Aorta (tissue), 5 donors: Measurements from ENCODE around the gene POLR1A. TPM values are rescaled to one million over a fixed set of nuclear protein-coding genes. Genes with fewer than 3 reads are reported as not detected.

Experiments
- ATAC-seq: fragments of 200-7000 bp; cut with Tn5 transposase; one replicate; pipeline ENCODE4 v1.9.1; 2022; ENCODE audit warnings: moderate library complexity; ENCODE audit not compliant: low FRiP score
- DNase-seq, 2 donors: peaks; one replicate each; pipeline ENCODE4 v3.0.0-alpha.2; 2020
- H3K27ac ChIP-seq, 2 donors: one replicate each; pipeline ENCODE4 v1.5.1; 2013; ENCODE audit warnings: low read length in 2 of 2, mild to moderate bottlenecking in 2 of 2, moderate library complexity in 2 of 2, control low read depth in 1 of 2, inconsistent platforms in 1 of 2, low read depth in 1 of 2
- H3K27me3 ChIP-seq, 2 donors: one replicate each; pipeline ENCODE4 v1.6.1; 2013; ENCODE audit warnings: control low read depth in 1 of 2, low read length in 1 of 2, mild to moderate bottlenecking in 1 of 2, moderate library complexity in 1 of 2; ENCODE audit not compliant: insufficient read depth in 2 of 2, control insufficient read depth in 1 of 2
- H3K36me3 ChIP-seq, 2 donors: one replicate each; pipeline ENCODE4 v1.6.1; 2013; ENCODE audit warnings: control low read depth in 1 of 2, low read length in 1 of 2, mild to moderate bottlenecking in 1 of 2; ENCODE audit not compliant: insufficient read depth in 2 of 2, control insufficient read depth in 1 of 2
- H3K4me1 ChIP-seq, 2 donors: one replicate each; pipeline ENCODE4 v1.6.1; 2013; ENCODE audit warnings: low read length in 2 of 2, control low read depth in 1 of 2, mild to moderate bottlenecking in 1 of 2, moderate library complexity in 1 of 2; ENCODE audit not compliant: insufficient read depth in 2 of 2, control insufficient read depth in 1 of 2
- H3K4me3 ChIP-seq, 2 donors: one replicate each; pipeline ENCODE4 v1.5.1; 2013; ENCODE audit warnings: low read length in 2 of 2, control low read depth in 1 of 2, mild to moderate bottlenecking in 1 of 2
- H3K9me3 ChIP-seq: one replicate; pipeline ENCODE4 v1.6.1; 2013; ENCODE audit warnings: mild to moderate bottlenecking, low read length; ENCODE audit not compliant: control insufficient read depth
- WGBS, 2 donors: extraction: QIAGEN DNeasy Blood & Tissue Kit; methylation state at CpG; one replicate each; pipeline ENCODE4 v1.1.7; 2013; 5-methylcytosine and 5-hydroxymethylcytosine counted together
- intact Hi-C, 2 donors: fragments of 100-400 bp; cut with DNase I; formaldehyde crosslinking; loops; one replicate each; pipeline versions ENCODE4 v1.14.2 to v1.15.0; 2022
- polyA plus RNA-seq, 2 donors: library from polyadenylated mRNA; stranded (reverse); fragments of 200-250 nt; gene quantifications; one replicate each; pipeline ENCODE4 v1.2.3, GENCODE V29; 2013
- total RNA-seq, 2 donors: library from RNA; stranded (reverse); fragmentation: NEBNext Ultra II Directional; extraction: Animal tissue kit (Norgen Biotek cat#: 25700); gene quantifications; one replicate each; pipeline ENCODE4 v1.2.1, GENCODE V29; 2021
- donor health status: healthy with polysubstance abuse.
- donor health status: Bipolar disorder and iron deficiency.
- donor health status: DM: no; HTN: no; CAD: no.
- donor health status: DM: no; HTN: no; CAD: no.
- donor health status: DM: yes; HTN: yes; CAD: no.

The POLR1A gene
- total and polyA plus RNA-seq, 4 donors: 1.4 to 31.5 (median 16.4) TPM

DNA sequence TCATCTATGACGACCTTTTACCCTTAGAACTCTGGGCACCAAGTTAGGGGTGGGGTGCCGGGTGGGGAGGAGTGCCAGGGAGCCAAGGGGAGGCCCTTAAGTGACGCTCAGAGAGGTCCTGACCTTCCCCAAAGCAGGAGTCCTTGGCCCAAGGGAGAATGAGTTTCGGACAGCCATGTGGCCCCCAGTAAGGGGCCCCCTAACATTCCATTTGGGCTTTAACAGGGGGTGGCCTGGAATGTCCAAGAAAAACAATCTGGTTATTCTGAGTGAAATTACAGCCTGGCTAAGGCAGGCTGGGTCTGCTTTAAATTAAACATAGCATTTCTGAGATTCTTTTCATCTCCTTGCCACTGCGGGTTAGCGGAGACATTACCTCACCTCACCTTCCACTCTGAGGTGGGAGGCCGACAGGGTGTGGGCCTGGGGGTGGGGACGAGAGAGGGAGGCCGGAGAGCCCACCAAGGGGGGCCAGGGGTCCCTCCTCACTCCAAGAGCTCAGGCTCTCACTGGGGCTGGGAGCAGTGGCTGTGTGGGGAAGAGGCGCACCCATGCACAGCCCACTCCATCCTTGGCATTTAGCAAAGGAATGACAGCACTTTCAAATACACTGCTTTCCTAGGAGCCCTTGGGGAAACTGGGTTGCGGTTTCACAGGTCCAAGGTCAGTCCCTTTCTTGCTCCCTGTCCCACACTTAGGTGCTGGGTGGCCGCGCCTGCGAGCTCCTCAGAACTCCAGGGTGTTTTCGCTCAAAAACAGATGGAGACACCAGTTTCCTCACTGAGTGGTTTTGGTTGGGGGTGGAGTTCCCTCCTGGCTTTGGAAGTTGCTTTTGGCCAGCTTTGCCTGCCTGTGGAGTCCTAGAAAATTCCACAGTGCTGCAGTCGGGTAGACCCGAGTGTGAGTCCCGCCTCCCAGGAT, 107.4 kb downstream of the POLR1A start:
- peaks cover 0 to 6% of the 10 kb centered on the region in 2 donors for H3K4me1 ChIP-seq
- 3 to 4% methylated on average over 18 of the region's 18 CpGs for WGBS, 2 donors
- DNase-seq (peak; percentile 76 to 79), ATAC-seq (peak; percentile 68)
- no peaks in the 10 kb centered on the region for H3K36me3 ChIP-seq
- intact Hi-C loops: loop anchor here (10.0 kb wide), 2 partner anchors 114 to 264 kb away; partner anchors contain the start of gene ST3GAL5 (in 1 of the 2)
- H3K27ac ChIP-seq: peak overlapping the region; percentile 64 to 92
- no peak overlapping the region for H3K4me3 ChIP-seq
- H3K9me3 ChIP-seq: no peaks in the 10 kb centered on the region
- no peaks in the 10 kb centered on the region for H3K27me3 ChIP-seq

DNA sequence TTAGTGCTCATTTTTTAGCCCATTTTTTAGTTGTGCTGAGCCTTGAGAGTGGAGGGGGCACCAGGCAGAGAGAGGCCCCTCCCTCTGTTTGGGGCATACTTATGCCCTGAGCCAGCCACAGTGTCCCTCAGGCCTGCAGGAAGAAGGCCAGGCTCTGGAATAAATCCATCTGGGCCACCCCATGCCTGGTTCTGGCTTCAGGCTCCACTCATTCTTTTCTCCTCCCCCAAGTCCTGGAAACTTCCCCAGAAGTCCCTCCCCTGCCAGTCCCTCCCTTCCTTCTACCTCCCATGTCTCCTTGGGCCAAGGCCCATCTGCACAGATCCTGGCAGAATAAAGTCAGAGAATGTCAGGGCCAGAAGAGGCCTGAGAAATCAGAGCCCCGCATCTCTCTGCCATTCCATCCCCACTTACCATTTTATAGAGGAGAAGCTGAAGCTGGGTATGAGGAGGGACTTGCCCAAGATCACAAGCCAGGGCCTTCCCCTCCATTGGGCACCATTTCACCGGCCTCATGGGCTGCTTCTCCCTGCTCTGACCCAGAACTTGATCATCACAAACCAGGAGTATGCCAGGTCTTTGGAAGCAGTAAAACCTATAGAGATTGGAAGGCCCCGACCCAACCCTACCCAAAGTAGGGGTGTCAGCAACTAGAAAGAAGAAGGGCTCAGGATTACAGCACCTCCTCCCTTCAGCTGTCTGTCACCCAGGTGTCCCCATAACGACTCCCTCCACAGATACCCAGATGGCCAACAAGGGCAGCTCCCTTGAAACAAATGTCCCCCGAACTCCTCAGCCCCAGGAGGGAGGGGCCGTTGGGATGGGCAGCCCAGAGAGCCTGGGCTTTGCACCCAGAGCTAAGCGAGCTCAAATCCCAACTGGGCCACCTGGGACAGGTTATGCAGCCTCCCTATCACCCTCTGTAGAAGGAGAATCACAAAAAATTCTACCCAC, 108.4 kb downstream of the POLR1A start:
- intact Hi-C loops: loop anchor here (2.0 to 10.0 kb wide), 3 partner anchors 76 to 262 kb away; partner anchors contain the start of gene ST3GAL5 (in 1 of the 2)

DNA sequence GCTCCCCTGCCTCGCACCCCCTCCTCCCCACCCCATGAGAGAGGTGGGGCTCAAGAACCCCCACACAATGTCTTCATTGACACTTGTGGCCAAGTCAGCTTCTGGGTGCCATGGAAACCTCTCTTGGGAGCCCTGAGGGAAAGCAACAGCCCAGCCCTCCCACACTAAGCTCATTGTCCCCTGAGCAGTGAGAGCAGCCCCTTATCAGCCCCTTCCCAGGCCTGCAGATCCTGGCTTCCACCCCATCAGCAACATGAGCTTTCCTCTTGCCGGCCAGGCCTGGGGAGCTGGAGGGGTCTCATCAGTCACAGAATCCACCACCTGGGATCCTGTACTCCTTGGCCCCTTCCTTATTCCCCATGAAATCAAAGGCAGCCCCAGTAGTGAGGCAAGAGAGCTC, 109.1 kb downstream of the POLR1A start:
- Histone ChIP-seq H3K27me3 (no peaks in the 10 kb centered on the region), H3K36me3 (no peaks in the 10 kb centered on the region), H3K9me3 (no peaks in the 10 kb centered on the region), H3K4me1 (peaks cover 0 to 6% of the 10 kb centered on the region in 2 donors), H3K4me3 (no peak overlapping the region), H3K27ac (peak overlapping the region in 1 of 2 donors; percentile 78)
- DNase-seq (peak in 1 of 2 donors; percentile 45), ATAC-seq (no peak)
- intact Hi-C loops: loop anchor here (2.0 to 10.0 kb wide), 3 partner anchors 76 to 262 kb away; partner anchors contain the start of gene ST3GAL5 (in 1 of the 2)
- WGBS, 2 donors: 13 to 31% methylated on average over 2 of the region's 2 CpGs

More for the DNA sequence above, 108.4 kb downstream of the POLR1A start:
- DNase-seq (peak; percentile 78), ATAC-seq (peak; percentile 68)
- Histone ChIP-seq H3K9me3 (no peaks in the 10 kb centered on the region), H3K36me3 (no peaks in the 10 kb centered on the region), H3K4me3 (no peak overlapping the region), H3K27ac (peak overlapping the region; percentile 64 to 92), H3K4me1 (peaks cover 0 to 6% of the 10 kb centered on the region in 2 donors), H3K27me3 (no peaks in the 10 kb centered on the region)
- 41 to 52% methylated on average over 7 of the region's 7 CpGs for WGBS, 2 donors

DNA sequence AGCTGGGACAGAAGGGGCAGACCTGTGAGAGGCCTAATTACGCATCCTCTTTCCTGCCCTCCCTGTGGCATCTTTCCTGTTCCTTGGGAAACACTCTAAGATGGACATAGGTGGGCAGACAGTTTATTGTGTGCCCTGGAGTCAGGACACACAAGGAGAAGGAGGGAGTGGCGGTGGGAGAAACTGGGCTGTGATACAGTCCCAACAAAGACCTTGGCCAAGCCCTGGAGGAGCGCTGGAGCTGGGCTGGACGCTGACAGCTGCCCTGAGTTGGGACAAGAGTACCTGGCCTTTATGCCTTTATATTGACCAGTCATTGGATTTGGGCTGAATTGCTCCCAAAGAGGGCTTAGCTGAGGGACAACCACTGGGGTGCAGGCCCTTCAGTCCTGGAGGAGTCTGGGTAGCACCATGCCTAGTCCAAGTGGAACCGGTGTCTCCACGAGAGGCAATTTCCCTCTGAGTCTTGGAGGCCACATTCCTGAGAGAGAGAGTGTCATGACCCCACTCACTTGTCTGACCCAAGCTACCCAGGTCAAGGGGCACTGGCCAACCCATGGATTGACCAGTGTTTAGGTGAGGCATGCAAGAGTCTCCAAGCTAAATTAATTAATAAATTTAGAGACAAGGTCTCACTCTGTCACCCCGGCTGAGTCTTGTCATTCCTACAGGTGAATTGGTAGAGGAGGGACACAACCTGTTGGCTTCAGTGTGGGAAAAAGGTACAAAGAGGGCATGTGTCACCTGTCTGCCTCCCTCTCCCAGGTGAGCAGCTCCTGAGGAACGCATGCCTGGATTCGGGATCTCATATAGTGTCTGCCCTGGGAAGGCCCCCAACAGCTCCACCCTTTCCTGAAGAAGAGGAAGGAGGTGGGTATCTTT, 109.8 kb downstream of the POLR1A start:
- peaks cover 0 to 6% of the 10 kb centered on the region in 2 donors for H3K4me1 ChIP-seq
- no peaks in the 10 kb centered on the region for H3K9me3 ChIP-seq
- no peak for DNase-seq
- H3K4me3 ChIP-seq: no peak overlapping the region
- intact Hi-C loops: loop anchor here (2.0 to 10.0 kb wide), 3 partner anchors 77 to 261 kb away; partner anchors contain the start of gene ST3GAL5 (in 1 of the 2)
- H3K36me3 ChIP-seq: no peaks in the 10 kb centered on the region
- no peak for ATAC-seq
- no peaks in the 10 kb centered on the region for H3K27me3 ChIP-seq
- no peak overlapping the region for H3K27ac ChIP-seq
- WGBS, 2 donors: 81 to 90% methylated on average over 9 of the region's 9 CpGs

DNA sequence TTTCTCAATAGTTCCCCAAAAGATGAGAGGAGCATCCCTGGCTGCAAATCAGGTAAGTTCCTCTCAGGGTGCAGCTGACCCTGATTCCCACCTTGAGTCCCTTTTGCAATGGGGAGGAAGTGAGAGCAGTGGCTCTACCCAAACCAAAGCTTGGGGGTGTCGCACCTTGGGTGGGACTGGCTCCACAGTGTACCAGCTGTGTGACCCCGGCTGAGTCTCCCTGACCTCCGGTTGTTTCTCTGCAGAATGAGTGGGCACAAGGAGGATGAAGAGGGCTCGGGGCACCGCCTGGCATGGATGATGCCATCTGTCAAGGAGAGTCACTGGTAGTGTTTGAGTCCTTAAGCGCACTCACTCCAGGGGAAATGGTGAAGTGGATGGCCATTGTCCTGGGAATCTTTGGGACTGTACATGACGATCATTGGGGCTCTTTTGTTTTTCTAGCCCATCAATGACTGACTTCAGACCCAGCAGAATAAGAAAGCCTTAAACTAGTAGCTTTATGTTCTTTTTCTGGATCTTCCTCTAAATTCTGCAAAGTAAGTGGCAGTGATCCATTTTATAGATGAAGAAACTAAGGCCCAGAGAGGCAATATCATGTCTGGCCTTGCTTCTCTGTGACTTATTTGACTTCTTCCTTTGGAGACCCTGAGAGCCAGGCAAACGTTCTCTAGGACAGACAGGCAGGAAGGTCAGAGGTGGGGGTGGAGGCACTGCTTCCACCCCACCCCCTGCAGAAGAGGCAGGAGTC, 110.6 kb downstream of the POLR1A start:
- intact Hi-C loops: loop anchor here (10.0 kb wide), 2 partner anchors 110 to 260 kb away; partner anchors contain the start of gene ST3GAL5 (in 1 of the 2)
- WGBS, 2 donors: 84 to 88% methylated on average over 8 of the region's 8 CpGs
- ATAC-seq: no peak

DNA sequence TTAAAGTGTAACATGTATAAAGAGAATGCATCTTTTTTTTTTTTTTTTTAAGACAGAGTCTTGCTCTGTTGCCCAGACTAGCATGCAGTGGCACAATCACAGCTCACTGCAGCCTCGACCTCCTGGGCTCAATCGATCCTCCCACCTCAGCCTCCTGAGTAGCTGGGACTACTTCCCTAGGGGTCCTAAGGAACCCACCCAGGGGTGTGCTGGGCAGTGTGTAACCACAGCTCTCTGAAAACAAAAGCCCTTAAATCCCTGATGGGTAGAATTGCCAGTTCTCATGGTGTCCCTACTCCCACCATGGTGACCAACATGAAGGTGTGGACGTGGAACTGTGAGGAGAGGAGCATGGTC, 111.3 kb downstream of the POLR1A start:
- H3K9me3 ChIP-seq: no peaks in the 10 kb centered on the region
- ATAC-seq (no peak), DNase-seq (no peak)
- no peak overlapping the region for H3K4me3 ChIP-seq
- 81 to 92% methylated on average over 3 of the region's 3 CpGs for WGBS, 2 donors
- no peaks in the 10 kb centered on the region for H3K36me3 ChIP-seq
- intact Hi-C loops: loop anchor here (10.0 kb wide), 2 partner anchors 110 to 260 kb away; partner anchors contain the start of gene ST3GAL5 (in 1 of the 2)
- no peaks in the 10 kb centered on the region for H3K27me3 ChIP-seq
- peaks cover 0 to 3% of the 10 kb centered on the region in 2 donors for H3K4me1 ChIP-seq
- H3K27ac ChIP-seq: no peak overlapping the region

More for the DNA sequence above, 110.6 kb downstream of the POLR1A start:
- Histone ChIP-seq H3K27me3 (no peaks in the 10 kb centered on the region), H3K27ac (no peak overlapping the region), H3K36me3 (no peaks in the 10 kb centered on the region), H3K4me3 (no peak overlapping the region), H3K9me3 (no peaks in the 10 kb centered on the region), H3K4me1 (peaks cover 0 to 6% of the 10 kb centered on the region in 2 donors)
- DNase-seq: no peak

DNA sequence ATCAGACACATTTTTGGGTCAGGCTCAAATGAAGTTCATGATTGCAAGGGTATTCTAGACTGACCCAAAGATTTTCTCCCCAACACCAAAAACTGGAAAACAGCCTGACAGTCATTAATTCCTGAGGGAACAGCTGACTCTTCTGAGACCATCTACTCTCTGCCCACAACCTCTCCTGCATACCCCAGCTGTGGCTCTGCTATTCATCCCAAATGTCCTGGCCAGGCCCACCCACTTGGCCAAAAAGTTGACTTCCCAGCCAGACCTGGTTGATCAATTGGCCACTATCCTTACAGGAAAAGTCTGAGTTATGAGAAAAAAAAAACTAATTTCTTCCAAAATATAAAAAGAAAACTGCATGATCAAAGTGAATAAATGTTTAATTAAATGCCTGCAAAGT, 113.1 kb downstream of the POLR1A start:
- no peak overlapping the region for H3K27ac ChIP-seq
- no peaks in the 10 kb centered on the region for H3K27me3 ChIP-seq
- ATAC-seq (no peak), DNase-seq (no peak)
- intact Hi-C loops: loop anchor here (10.0 kb wide), 2 partner anchors 108 to 258 kb away; partner anchors contain the start of gene ST3GAL5 (in 1 of the 2)
- peaks cover 0 to 2% of the 10 kb centered on the region in 2 donors for H3K4me1 ChIP-seq
- H3K36me3 ChIP-seq: no peaks in the 10 kb centered on the region
- no peak overlapping the region for H3K4me3 ChIP-seq
- H3K9me3 ChIP-seq: no peaks in the 10 kb centered on the region
